Limb (tissue), 2 donors: ENCODE measurements around the gene DPM2.

Experiments used
- DNase-seq, 2 donors: peaks; one replicate each; pipeline ENCODE4 v3.0.0-alpha.2; 2016; ENCODE audit errors: extremely low spot score in 2 of 2

DPM2 gene

GRCh38 chr9:127973169-127974000 lies 35.7 kb upstream of the DPM2 start:
- DNase-seq: peak in 1 of 2 donors; percentile 28

- DNase-seq: peak in 1 of 2 donors; percentile 27
These were observed 34.7 kb upstream of the DPM2 start for GRCh38 chr9:127972236-127972871.

GRCh38 chr9:127971357-127972235 lies 33.9 kb upstream of the DPM2 start:
- no peak for DNase-seq

GRCh38 chr9:127970401-127971313 lies 33.0 kb upstream of the DPM2 start:
- DNase-seq: peak in 1 of 2 donors; percentile 30

DNA sequence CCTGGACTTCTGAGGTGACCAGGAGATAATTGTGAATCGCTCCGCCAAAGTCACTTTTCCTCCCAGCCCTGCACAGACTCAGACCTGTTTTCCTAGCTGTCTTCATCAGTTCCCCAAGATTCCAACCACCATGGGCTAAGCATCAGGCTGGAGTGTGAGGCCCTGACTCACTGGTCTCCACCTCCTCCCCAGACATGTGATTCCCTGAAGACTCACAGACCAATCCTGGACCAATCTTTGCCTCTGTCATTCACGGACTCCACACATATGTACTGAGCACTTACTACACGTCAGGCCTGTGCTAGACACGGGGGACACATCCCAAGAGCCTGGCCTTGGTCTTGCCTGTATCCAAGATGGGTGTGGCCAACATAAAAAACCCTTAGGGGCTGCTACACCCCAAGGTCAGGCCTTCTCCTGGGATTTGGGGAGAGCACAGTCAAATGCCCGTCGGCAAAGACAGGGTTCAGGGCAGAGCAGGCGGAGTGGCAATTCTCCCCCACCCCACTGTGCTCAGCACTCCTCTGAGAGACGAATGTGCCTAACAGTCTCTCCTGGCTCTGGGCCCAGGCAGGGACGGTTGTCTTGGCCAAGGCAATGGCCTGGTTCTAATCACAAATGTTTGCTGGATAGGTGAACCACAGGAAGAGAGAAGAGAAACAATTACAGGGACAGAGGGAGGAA lies 31.2 kb upstream of the DPM2 start:
- DNase-seq: no peak

DNA sequence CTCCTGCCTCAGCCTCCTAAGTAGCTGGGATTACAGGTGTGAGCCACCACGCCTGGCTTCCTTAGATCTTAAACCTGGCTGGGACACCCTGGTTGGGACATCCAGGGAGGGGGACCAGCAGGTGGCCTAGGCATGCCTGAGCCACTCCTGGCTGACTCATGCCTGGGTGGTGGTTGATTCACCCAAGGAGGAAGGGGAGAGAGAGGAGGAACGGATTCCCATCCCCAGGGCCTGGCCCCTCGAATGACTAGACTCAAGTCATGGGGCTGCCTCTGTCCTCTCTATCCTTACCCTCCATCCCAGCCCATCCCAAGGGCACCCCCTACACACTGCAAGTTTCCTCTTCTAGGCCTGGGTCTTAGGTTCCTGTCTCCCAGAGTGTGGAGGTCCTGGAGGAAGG lies 30.4 kb upstream of the DPM2 start:
- DNase-seq: no peak

DNA sequence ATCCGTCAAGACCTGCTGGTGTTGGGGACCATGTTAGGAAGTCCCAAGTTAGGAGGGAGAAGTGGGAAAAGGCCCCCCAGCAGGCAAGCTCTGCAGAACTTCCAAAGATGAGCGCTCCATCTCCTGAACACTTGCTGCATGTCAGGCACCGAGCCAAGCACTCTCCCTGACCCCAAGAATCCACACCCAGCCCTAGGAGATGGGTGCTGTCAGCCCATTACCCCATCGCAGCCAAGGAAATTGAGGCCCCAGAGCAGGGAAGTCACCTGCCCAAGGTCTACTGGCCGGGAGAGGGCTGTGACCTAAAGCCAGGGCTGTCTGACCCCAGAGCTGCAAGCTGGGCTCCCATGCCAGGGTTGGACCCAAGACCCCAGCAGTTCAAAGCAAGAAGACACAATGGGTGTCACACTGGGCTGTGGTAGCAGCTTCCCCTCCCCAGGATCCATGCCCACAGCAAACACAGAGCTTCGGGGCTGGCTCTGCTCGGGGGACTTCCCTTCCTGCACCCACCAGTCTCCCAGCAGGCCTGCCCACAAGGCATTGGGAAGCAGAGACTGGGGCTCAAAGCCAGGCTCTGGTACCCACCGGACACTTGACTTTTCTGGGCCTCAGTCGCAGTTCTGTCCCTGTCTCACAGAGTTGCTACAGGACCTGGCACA lies 29.6 kb upstream of the DPM2 start:
- DNase-seq: no peak

GRCh38 chr9:127966416-127967150 lies 28.9 kb upstream of the DPM2 start:
- no peak for DNase-seq

DNA sequence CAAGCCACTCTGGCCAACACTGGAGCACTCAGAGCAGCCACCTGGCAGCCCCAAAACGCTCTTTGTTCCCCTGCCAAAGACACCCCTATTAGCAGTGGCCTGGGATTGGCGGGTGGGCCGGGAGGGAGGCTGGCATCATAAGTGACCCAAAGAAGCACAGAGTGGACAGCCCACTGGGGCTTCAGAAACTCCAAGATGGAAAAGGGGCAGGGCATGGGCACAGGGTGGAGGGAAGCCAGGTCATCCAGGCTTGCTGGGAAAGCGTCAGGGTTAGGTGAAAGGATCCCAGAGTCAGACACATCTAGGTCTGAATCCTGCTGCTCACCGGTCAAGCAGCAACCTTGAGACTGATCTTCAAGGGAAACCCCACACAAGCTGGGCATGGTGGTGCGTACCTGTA lies 28.3 kb upstream of the DPM2 start:
- DNase-seq: no peak

GRCh38 chr9:127963359-127964064 lies 25.9 kb upstream of the DPM2 start:
- no peak for DNase-seq

DNA sequence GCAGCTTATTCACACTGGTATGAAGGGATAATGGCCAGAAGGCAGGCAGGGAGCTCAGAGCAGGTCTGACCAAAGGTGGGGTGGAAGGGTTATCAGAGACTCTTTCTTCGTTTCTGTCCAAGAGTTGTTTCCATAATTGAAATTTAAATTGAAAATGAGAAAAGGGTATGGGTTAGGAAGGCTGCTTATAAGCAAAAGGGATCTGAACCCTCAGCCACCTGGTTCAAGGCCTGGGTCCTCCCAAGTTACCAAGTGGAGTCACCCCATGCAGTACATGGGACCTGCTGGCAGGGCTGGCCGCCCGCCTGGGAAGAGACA lies 25.3 kb upstream of the DPM2 start:
- DNase-seq: no peak

DNA sequence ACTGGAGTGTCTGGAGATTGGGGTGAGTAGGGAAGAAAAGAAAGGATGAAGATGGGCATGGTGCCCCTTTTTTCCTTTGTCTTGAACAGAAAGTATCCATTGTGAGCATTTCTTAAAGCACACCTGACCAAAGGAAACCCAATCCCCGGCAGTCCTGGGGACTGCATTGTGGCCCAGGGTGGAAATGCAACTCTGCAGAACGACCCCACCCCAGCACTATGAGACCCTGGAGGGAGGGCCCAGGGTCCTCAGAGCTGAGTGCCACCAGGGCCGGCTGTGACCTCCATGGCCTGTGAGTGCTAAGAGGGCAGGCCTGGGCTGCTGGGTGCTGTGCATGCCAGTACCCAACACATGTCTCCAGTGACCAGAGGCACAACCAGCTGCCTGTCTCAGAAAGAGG lies 24.6 kb upstream of the DPM2 start:
- no peak for DNase-seq

- DNase-seq: no peak
These were observed 24.0 kb upstream of the DPM2 start for GRCh38 chr9:127961613-127962155.

DNA sequence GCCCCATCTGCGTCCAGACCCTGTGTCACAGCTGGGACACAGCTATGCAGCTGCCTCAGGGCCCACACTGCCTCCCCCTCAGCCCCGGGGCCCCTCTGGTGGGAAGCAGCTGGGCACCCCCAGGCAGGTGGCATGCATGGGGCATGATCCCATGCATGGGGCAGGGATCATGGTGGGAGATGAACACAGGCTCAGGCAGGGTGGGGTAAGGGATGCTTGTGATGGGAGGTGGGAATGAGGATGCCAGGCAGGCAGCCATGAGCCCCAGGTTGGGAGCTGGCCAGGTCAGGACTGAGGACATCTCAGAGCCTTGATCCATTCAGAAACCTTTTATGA lies 23.5 kb upstream of the DPM2 start:
- DNase-seq: no peak

GRCh38 chr9:127960410-127961154 lies 22.9 kb upstream of the DPM2 start:
- DNase-seq: no peak

DNA sequence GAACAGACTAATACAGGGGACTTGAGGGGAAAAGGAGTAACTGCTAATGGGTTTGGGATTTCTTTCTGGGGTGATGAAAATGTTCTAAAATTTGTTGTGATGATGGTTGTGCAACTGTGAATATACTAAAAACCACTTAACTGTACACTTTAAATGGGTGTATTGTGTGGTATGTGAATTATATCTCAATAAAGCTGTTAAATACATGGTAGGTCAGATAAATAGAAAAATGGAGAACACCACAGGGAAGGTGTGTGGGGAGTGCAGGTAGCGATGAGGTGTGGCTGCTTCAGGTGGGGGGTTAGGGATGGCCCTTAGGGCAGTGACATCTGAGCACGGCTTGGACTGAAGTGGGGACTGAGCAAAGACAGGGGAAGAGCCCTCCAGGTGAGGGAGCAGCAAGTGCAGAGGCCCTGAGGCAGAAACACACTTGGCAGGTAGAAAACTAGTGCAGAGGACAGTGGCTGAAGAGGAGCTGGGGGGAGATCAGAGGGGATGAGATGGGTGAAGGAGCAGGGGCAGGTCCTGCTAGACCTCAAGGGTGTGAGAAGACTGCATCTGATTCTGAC lies 22.3 kb upstream of the DPM2 start:
- DNase-seq: no peak

- no peak for DNase-seq
These were observed 21.7 kb upstream of the DPM2 start for GRCh38 chr9:127959398-127959797.

- DNase-seq: no peak
These were observed 21.1 kb upstream of the DPM2 start for GRCh38 chr9:127958728-127959127.
